Measurements from ENCODE around the gene GALNT16.

Gene GALNT16

DNA sequence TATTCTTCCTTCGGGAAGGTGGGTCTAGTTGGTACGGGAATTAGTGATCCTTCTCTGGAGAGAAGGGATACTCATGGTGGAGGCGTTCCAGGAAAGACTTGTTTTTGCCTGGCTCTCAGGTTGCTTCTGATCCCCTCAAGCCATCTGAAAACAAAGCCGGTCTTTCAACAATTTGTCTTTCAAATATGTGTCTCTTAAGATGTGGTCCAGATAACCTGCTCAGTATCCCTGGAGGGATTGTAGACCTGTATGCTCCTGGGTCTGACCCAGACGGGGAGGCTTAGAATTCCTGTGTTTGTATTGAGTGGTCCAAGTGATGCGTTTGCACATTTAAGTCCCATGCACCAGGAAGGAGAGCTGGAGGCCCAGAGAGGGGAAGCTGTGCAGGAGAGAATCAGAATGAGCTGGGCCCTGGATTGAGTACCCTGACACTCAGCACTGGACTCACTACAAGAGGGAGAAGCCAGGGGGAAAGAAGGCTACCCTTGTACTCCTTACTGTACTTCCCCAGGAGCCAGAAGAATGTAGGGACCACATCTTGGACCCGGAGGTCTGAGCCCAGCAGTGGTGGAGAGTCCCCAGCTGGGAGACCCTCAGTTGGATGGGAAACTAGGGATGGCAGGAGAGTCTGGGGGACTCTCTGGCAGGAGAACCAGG, 97.7 kb downstream of the GALNT16 start:
- Histone ChIP-seq H3K4me1 (ENCODE audit: insufficient read depth, low read length) (no peaks in the 10 kb centered on the region), H3K79me2 (ENCODE audit: insufficient read depth, low read length) (no peaks in the 10 kb centered on the region), H2AFZ (ENCODE audit: low read depth, low read length) (no peak overlapping the region), H3K4me2 (ENCODE audit: insufficient read depth, low read length) (no peak overlapping the region), H3K4me3 (ENCODE audit: low read depth in 1 of 2, low read length in 2 of 2) (no peak overlapping the region), H3K27me3 (ENCODE audit: insufficient read depth, low read length, poor library complexity) (no peaks in the 10 kb centered on the region), H3K9me3 (ENCODE audit: insufficient read depth, low read length, severe bottlenecking) (no peaks in the 10 kb centered on the region), H4K20me1 (ENCODE audit: insufficient read depth, low read length) (no peaks in the 10 kb centered on the region), H3K36me3 (ENCODE audit: insufficient read depth, low read length) (no peaks in the 10 kb centered on the region), H3K27ac (ENCODE audit: low read length) (no peak overlapping the region), H3K9ac (ENCODE audit: low read depth, low read length) (no peak overlapping the region)
- no peak for ATAC-seq (ENCODE audit: insufficient read depth, low read depth)
- DNase-seq: no peak
- TF ChIP-seq, protein P1, sequence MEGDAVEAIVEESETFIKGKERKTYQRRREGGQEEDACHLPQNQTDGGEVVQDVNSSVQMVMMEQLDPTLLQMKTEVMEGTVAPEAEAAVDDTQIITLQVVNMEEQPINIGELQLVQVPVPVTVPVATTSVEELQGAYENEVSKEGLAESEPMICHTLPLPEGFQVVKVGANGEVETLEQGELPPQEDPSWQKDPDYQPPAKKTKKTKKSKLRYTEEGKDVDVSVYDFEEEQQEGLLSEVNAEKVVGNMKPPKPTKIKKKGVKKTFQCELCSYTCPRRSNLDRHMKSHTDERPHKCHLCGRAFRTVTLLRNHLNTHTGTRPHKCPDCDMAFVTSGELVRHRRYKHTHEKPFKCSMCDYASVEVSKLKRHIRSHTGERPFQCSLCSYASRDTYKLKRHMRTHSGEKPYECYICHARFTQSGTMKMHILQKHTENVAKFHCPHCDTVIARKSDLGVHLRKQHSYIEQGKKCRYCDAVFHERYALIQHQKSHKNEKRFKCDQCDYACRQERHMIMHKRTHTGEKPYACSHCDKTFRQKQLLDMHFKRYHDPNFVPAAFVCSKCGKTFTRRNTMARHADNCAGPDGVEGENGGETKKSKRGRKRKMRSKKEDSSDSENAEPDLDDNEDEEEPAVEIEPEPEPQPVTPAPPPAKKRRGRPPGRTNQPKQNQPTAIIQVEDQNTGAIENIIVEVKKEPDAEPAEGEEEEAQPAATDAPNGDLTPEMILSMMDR (IDR thresholded peaks at IDR 0.05; ENCODE audit: borderline replicate concordance, extremely low read depth, low read length, poor library complexity, severe bottlenecking): no peak
- TF ChIP-seq EZH2 (IDR thresholded peaks at IDR 0.05; ENCODE audit: borderline replicate concordance, low read depth, low read length, severe bottlenecking): no peak

DNA sequence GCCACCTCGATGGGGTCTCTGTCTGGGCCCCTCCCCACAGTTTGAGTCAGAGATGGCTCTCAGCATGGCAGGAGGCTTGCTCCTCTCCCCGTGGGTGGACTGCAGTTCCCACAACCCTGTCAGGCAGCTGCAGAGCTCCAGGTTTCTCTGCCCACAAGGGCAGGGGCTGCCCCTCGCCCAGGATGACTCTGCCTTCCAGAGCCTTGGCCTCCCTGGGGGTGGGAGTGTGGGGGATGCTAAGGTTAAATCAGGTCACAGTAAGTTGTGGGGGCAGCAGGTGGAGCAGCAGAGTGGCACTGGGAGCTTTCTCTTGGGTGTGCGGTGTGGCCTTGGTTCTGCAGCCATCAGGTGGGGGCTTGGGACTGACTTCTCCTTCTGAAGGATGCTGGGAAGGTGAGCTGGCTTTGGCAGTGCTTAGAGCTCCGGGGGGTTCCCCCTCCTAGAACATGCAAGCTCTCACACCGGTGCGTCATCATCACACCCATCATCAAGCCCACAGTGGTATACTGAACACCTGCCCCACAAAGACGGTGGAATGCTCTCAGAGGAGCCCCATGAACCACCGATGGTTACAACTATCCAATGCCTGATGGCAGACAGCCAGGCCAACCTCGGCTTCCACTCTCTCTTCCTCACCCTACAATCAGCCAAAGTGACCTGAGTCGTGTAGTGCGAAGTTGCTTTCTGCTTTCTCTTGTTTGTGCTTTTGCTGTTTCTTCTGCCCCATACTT, 98.4 kb downstream of the GALNT16 start:
- Histone ChIP-seq H2AFZ (ENCODE audit: low read depth, low read length) (no peak overlapping the region), H3K4me3 (ENCODE audit: low read depth in 1 of 2, low read length in 2 of 2) (no peak overlapping the region), H3K4me2 (ENCODE audit: insufficient read depth, low read length) (no peak overlapping the region), H3K4me1 (ENCODE audit: insufficient read depth, low read length) (no peaks in the 10 kb centered on the region), H3K27me3 (ENCODE audit: insufficient read depth, low read length, poor library complexity) (no peaks in the 10 kb centered on the region), H4K20me1 (ENCODE audit: insufficient read depth, low read length) (no peaks in the 10 kb centered on the region), H3K79me2 (ENCODE audit: insufficient read depth, low read length) (no peaks in the 10 kb centered on the region), H3K9ac (ENCODE audit: low read depth, low read length) (no peak overlapping the region), H3K9me3 (ENCODE audit: insufficient read depth, low read length, severe bottlenecking) (no peaks in the 10 kb centered on the region), H3K36me3 (ENCODE audit: insufficient read depth, low read length) (no peaks in the 10 kb centered on the region), H3K27ac (ENCODE audit: low read length) (no peak overlapping the region)
- DNase-seq (peak; percentile 10), ATAC-seq (ENCODE audit: insufficient read depth, low read depth) (no peak)
- TF ChIP-seq EZH2 (IDR thresholded peaks at IDR 0.05; ENCODE audit: borderline replicate concordance, low read depth, low read length, severe bottlenecking): no peak
- TF ChIP-seq, protein P1 (IDR thresholded peaks at IDR 0.05; ENCODE audit: borderline replicate concordance, extremely low read depth, low read length, poor library complexity, severe bottlenecking): no peak

DNA sequence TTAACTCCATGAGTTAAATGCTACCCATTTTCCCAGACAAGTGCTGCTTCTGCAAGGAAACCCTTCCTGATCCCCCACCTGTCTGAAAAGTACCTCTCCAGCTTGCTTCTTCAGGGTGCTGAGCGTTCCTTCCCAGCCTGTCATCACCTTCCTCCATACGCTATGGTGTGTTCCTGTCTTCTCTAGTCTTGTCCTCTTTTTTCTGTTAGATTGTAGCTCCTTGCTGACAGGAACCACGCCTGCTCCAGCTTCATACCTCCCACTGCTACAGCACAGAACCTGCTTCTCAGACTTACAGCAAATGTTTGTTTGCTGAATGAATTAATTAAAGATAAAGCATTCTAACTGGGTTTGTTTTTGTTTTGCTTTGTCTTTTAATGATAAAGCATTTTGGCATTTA, 99.0 kb downstream of the GALNT16 start:
- no peaks in the 10 kb centered on the region for H3K36me3 ChIP-seq (ENCODE audit: insufficient read depth, low read length)

More for the DNA sequence above, 99.0 kb downstream of the GALNT16 start:
- Histone ChIP-seq H3K9me3 (ENCODE audit: insufficient read depth, low read length, severe bottlenecking) (no peaks in the 10 kb centered on the region), H3K9ac (ENCODE audit: low read depth, low read length) (no peak overlapping the region), H2AFZ (ENCODE audit: low read depth, low read length) (no peak overlapping the region), H3K27ac (ENCODE audit: low read length) (no peak overlapping the region), H3K27me3 (ENCODE audit: insufficient read depth, low read length, poor library complexity) (no peaks in the 10 kb centered on the region), H4K20me1 (ENCODE audit: insufficient read depth, low read length) (no peaks in the 10 kb centered on the region), H3K4me2 (ENCODE audit: insufficient read depth, low read length) (no peak overlapping the region), H3K79me2 (ENCODE audit: insufficient read depth, low read length) (no peaks in the 10 kb centered on the region), H3K4me1 (ENCODE audit: insufficient read depth, low read length) (no peaks in the 10 kb centered on the region), H3K4me3 (ENCODE audit: low read depth in 1 of 2, low read length in 2 of 2) (no peak overlapping the region)
- no peak for TF ChIP-seq EZH2 (IDR thresholded peaks at IDR 0.05; ENCODE audit: borderline replicate concordance, low read depth, low read length, severe bottlenecking)
- TF ChIP-seq, protein P1 (IDR thresholded peaks at IDR 0.05; ENCODE audit: borderline replicate concordance, extremely low read depth, low read length, poor library complexity, severe bottlenecking): no peak
- DNase-seq: no peak
- no peak for ATAC-seq (ENCODE audit: insufficient read depth, low read depth)
